Measurements from ENCODE around the gene CTNNA3. TPM values are rescaled to one million over a fixed set of nuclear protein-coding genes. Genes with fewer than 3 reads are reported as not detected.
"Not testable (repeated sequence)": the region's sequence is repeated elsewhere in the genome, so short reads cannot be mapped to it uniquely, and the experiment has no call there.

CTNNA3 gene
- total RNA-seq, 1 donor from 2014 or later, result 0.32 TPM

GRCh38 chr10:66335753-66336152 is 1360.2 kb downstream of the CTNNA3 start:
- intact Hi-C loops (cut with micrococcal nuclease), result not testable (repeated sequence)

GRCh38 chr10:66329147-66329546 is 1366.8 kb downstream of the CTNNA3 start:
- intact Hi-C loops (cut with micrococcal nuclease), result no loop called here

GRCh38 chr10:66326876-66327275 is 1369.1 kb downstream of the CTNNA3 start:
- intact Hi-C loops (cut with micrococcal nuclease), result no loop called here

GRCh38 chr10:66322777-66323176 is 1373.2 kb downstream of the CTNNA3 start:
- intact Hi-C loops (cut with micrococcal nuclease), result no loop called here

- intact Hi-C loops (cut with micrococcal nuclease), result no loop called here
Measured at GRCh38 chr10:66321723-66322665, 1374.0 kb downstream of the CTNNA3 start.

- intact Hi-C loops (cut with micrococcal nuclease), result no loop called here
Measured at GRCh38 chr10:66318761-66319160, 1377.2 kb downstream of the CTNNA3 start.

- intact Hi-C loops (cut with micrococcal nuclease), result no loop called here
Measured at GRCh38 chr10:66307826-66308225, 1388.2 kb downstream of the CTNNA3 start.

- intact Hi-C loops (cut with micrococcal nuclease), result no loop called here
Measured at GRCh38 chr10:66301078-66301477, 1394.9 kb downstream of the CTNNA3 start.

- intact Hi-C loops (cut with micrococcal nuclease), result no loop called here
Measured at GRCh38 chr10:66295602-66296001, 1400.4 kb downstream of the CTNNA3 start.

- intact Hi-C loops (cut with micrococcal nuclease), result no loop called here
Measured at GRCh38 chr10:66294538-66294937, 1401.5 kb downstream of the CTNNA3 start.

GRCh38 chr10:66292922-66293321 is 1403.1 kb downstream of the CTNNA3 start:
- intact Hi-C loops (cut with micrococcal nuclease), result no loop called here

GRCh38 chr10:66292456-66292855 is 1403.5 kb downstream of the CTNNA3 start:
- intact Hi-C loops (cut with micrococcal nuclease), result no loop called here

GRCh38 chr10:66291133-66291532 is 1404.9 kb downstream of the CTNNA3 start:
- intact Hi-C loops (cut with micrococcal nuclease), result no loop called here

GRCh38 chr10:66284621-66285020 is 1411.4 kb downstream of the CTNNA3 start:
- intact Hi-C loops (cut with micrococcal nuclease), result no loop called here

GRCh38 chr10:66283874-66284464 is 1412.0 kb downstream of the CTNNA3 start:
- intact Hi-C loops (cut with micrococcal nuclease), result no loop called here

- intact Hi-C loops (cut with micrococcal nuclease), result no loop called here
Measured at GRCh38 chr10:66283064-66283463, 1412.9 kb downstream of the CTNNA3 start.

- intact Hi-C loops (cut with micrococcal nuclease), result no loop called here
Measured at GRCh38 chr10:66281327-66281726, 1414.7 kb downstream of the CTNNA3 start.

GRCh38 chr10:66277481-66277880 is 1418.5 kb downstream of the CTNNA3 start:
- intact Hi-C loops (cut with micrococcal nuclease), result no loop called here

- intact Hi-C loops (cut with micrococcal nuclease), result no loop called here
Measured at GRCh38 chr10:66273966-66274519, 1422.0 kb downstream of the CTNNA3 start.

GRCh38 chr10:66265398-66265797 is 1430.6 kb downstream of the CTNNA3 start:
- intact Hi-C loops (cut with micrococcal nuclease), result no loop called here

GRCh38 chr10:66259836-66260235 is 1436.2 kb downstream of the CTNNA3 start:
- intact Hi-C loops (cut with micrococcal nuclease), result no loop called here

GRCh38 chr10:66258693-66259092 is 1437.3 kb downstream of the CTNNA3 start:
- intact Hi-C loops (cut with micrococcal nuclease), result no loop called here
